Measurements from ENCODE around the gene ZNF483. TPM values are rescaled to one million over a fixed set of nuclear protein-coding genes. Genes with fewer than 3 reads are reported as not detected.
"Not testable (repeated sequence)": the region's sequence is repeated elsewhere in the genome, so short reads cannot be mapped to it uniquely, and the experiment has no call there.

The ZNF483 gene
- total and polyA plus RNA-seq, 8 donors = 1.1 to 8.0 (median 5.2) TPM

DNA sequence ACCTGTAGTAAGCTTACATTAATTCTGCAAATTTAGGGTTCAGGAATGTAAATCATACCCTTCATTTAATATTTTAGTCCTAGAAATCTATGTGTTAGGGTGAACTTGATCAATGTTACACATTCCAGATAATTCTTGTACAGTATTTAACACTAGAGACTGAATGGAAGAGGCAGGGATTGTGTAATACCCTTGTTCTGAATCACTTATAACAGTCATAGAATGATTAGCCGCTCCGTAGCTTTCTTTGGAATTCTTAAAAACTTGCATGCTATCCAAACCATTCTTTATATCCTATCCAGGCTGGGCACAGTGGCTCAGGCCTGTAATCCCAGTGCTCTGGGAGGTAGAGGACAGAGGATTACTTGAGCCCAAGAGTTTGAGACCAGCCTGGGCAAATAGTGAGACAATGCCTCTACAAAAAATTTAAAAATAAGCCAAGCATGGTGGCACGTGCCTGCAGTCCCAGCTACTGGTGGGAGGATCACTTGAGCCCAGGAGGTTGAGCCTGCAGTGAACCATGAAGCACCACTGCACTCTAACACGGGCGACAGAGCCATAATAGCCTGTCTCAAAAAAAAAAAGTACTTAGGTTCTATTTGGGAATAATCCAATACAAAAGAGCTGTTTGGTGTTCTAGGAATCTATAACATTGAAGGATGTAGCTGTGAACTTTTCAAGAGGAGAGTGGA lies 8.3 kb downstream of the ZNF483 start:
- FAIRE-seq (no peak), DNase-seq (no peak), ATAC-seq (no peak)
- TF ChIP-seq, protein P1, sequence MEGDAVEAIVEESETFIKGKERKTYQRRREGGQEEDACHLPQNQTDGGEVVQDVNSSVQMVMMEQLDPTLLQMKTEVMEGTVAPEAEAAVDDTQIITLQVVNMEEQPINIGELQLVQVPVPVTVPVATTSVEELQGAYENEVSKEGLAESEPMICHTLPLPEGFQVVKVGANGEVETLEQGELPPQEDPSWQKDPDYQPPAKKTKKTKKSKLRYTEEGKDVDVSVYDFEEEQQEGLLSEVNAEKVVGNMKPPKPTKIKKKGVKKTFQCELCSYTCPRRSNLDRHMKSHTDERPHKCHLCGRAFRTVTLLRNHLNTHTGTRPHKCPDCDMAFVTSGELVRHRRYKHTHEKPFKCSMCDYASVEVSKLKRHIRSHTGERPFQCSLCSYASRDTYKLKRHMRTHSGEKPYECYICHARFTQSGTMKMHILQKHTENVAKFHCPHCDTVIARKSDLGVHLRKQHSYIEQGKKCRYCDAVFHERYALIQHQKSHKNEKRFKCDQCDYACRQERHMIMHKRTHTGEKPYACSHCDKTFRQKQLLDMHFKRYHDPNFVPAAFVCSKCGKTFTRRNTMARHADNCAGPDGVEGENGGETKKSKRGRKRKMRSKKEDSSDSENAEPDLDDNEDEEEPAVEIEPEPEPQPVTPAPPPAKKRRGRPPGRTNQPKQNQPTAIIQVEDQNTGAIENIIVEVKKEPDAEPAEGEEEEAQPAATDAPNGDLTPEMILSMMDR (IDR thresholded peaks at IDR 0.05) = no peak
- 86 to 96% methylated on average over 5 of the region's 5 CpGs for WGBS, 2 donors
- Histone ChIP-seq H3K36me3 (peaks cover 0 to 15% (median 5%) of the 10 kb centered on the region in 3 donors), H3K4me3 (no peak overlapping the region), H3K9me3 (no peaks in the 10 kb centered on the region), H3K4me1 (no peaks in the 10 kb centered on the region), H3K27me3 (no peaks in the 10 kb centered on the region), H3K27ac (no peak overlapping the region)
- intact Hi-C loops (cut with DNase I) = no loop called here

DNA sequence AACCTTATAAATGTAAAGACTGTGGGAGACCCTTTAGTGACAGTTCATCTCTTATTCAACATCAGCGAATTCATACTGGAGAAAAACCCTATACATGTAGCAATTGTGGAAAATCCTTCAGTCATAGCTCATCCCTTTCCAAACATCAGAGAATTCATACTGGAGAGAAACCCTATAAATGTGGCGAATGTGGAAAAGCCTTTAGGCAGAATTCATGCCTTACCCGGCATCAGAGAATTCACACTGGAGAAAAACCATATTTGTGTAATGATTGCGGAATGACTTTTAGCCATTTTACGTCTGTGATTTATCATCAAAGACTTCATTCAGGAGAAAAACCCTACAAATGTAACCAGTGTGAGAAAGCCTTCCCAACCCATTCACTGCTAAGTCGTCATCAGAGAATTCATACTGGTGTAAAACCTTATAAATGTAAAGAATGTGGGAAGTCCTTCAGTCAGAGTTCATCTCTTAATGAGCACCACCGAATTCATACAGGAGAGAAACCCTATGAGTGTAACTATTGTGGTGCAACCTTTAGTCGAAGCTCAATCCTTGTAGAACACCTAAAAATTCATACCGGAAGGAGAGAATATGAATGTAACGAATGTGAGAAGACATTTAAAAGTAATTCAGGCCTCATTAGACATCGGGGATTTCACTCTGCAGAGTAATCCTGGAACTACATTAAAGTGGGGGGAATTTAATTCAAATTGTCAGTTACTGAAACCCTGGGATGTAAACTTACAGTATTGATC lies 17.7 kb downstream of the ZNF483 start:
- Histone ChIP-seq H3K4me1 (no peaks in the 10 kb centered on the region), H3K27ac (no peak overlapping the region), H3K27me3 (no peaks in the 10 kb centered on the region), H3K9me3 (peaks cover 0 to 19% (median 6%) of the 10 kb centered on the region in 4 donors), H3K4me3 (no peak overlapping the region), H3K36me3 (peaks cover 0 to 22% (median 0%) of the 10 kb centered on the region in 3 donors)
- intact Hi-C loops (cut with DNase I) = no loop called here
- ATAC-seq (no peak), FAIRE-seq (no peak), DNase-seq (no peak)
- WGBS, 2 donors = 89 to 94% methylated on average over 11 of the region's 11 CpGs
- TF ChIP-seq, protein P1 (IDR thresholded peaks at IDR 0.05) = no peak

DNA sequence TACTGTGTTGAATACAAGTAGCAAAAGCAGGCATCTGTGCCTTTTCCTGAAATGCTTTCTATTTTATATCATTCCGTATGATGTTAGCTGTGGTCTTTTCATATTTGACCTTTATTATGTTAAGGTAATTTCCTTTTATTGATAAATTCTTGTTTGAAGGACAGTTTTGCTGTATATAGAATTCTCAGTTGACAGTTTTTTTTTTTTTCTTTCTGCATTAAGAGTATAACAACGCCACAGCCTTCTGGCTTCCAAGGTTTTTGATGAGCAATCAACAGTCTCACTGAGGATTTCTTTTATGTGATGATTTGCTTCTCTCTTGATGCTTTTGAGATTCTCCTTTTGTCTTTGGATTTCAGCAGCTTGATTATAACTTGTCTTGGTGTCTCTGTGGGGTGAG lies 23.6 kb downstream of the ZNF483 start:
- TF ChIP-seq, protein P1 (IDR thresholded peaks at IDR 0.05) = no peak
- no peak for ATAC-seq
- no peaks in the 10 kb centered on the region for H3K27me3 ChIP-seq
- no peak overlapping the region for H3K4me3 ChIP-seq
- WGBS, 2 donors = 92 to 96% methylated on average over 2 of the region's 2 CpGs
- no peak for DNase-seq
- FAIRE-seq = no peak
- no peaks in the 10 kb centered on the region for H3K4me1 ChIP-seq
- no peak overlapping the region for H3K27ac ChIP-seq
- no peaks in the 10 kb centered on the region for H3K36me3 ChIP-seq
- intact Hi-C loops (cut with DNase I) = no loop called here
- peaks cover 0 to 5% (median 2%) of the 10 kb centered on the region in 4 donors for H3K9me3 ChIP-seq

DNA sequence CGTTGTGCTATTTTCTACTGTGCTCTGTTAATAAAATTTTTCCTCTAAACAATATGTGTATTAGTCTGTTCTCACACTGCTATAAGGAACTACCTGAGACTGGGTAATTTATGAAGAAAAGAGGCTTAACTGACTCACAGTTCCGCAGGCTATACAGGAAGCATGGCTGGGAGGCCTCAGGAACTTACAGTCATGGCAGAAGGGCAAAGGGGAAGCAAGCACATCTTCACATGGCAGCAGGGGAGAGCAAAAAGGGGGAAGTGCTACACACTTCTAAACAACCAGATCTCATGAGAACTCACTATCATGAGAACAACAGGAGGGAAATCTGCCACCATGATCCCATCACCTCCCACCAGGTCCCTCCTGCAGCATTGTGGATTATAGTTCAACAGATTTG lies 30.4 kb downstream of the ZNF483 start:
- not testable (repeated sequence) for FAIRE-seq, DNase-seq

DNA sequence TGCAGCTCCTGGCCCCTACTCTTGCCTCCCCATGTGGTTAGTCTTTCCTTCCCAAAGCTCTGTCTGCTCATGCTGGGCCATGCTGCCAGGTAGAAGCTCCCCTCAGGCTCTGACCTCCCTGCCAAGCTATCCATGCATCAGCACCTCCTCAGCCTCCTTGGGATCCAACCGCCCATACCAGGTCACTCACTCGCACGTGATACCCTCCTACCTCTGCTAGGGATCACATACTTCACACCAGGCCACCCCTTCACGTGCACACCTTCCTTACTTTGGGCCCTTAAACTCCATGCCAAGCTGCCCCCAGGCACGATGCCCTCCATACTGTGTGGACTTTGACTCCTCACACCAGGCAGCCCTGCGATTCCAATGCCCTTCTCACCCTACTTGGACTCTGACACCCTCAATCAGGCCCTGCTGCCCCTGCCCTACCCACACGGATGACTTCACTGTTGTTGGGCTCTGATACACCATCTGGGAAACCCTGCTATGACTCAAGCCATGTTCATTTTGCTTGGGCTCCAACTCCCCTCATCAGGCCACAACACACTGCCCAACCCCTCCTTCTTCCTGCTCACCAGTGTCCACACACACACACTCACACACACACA lies 34.1 kb downstream of the ZNF483 start:
- H3K27ac ChIP-seq = no peak overlapping the region
- no peak overlapping the region for H3K4me3 ChIP-seq
- no peak for FAIRE-seq
- WGBS, 2 donors = 89 to 90% methylated on average over 7 of the region's 7 CpGs
- H3K36me3 ChIP-seq = peaks cover 0 to 10% (median 0%) of the 10 kb centered on the region in 3 donors
- no peaks in the 10 kb centered on the region for H3K4me1 ChIP-seq
- no peaks in the 10 kb centered on the region for H3K9me3 ChIP-seq
- intact Hi-C loops (cut with DNase I) = no loop called here
- DNase-seq = no peak
- TF ChIP-seq, protein P1 (IDR thresholded peaks at IDR 0.05) = no peak
- ATAC-seq = peak in 1 of 4 donors; percentile 35
- H3K27me3 ChIP-seq = no peaks in the 10 kb centered on the region

More for the DNA sequence above, 30.4 kb downstream of the ZNF483 start:
- H3K9me3 ChIP-seq; ATAC-seq; H3K4me3 ChIP-seq; H3K27ac ChIP-seq; H3K4me1 ChIP-seq; H3K27me3 ChIP-seq; H3K36me3 ChIP-seq; intact Hi-C loops (cut with DNase I): not testable (repeated sequence)
- WGBS, 2 donors = 76 to 91% methylated on average over 2 of the region's 2 CpGs
